HK-2 (cell line): ENCODE data around the gene CHAC1.

ENCODE experiments used
- DNase-seq: peaks from one replicate; pipeline ENCODE4 v3.0.0-alpha.2; 2018; ENCODE audit not compliant: unreplicated experiment

Gene CHAC1

DNA sequence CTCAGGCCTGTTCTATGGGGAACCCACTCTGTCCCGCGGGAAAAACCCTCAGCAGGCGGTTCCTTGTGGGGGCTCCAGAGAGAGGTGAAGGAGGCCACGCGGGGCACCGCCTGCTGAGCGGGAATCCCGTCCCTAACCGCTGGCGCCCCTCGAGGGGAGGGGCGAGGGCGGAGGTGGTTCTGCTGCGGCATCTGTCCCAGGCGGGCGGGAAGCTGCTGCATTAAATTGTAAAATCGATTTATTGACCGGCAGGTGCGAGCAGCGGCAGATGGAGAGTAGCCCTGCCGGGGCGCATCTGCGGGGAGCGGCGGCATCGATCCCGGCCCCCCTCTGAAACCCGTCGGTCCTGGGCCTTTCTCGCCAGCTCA lies 27.8 kb upstream of the CHAC1 start:
- DNase-seq = no peak

DNA sequence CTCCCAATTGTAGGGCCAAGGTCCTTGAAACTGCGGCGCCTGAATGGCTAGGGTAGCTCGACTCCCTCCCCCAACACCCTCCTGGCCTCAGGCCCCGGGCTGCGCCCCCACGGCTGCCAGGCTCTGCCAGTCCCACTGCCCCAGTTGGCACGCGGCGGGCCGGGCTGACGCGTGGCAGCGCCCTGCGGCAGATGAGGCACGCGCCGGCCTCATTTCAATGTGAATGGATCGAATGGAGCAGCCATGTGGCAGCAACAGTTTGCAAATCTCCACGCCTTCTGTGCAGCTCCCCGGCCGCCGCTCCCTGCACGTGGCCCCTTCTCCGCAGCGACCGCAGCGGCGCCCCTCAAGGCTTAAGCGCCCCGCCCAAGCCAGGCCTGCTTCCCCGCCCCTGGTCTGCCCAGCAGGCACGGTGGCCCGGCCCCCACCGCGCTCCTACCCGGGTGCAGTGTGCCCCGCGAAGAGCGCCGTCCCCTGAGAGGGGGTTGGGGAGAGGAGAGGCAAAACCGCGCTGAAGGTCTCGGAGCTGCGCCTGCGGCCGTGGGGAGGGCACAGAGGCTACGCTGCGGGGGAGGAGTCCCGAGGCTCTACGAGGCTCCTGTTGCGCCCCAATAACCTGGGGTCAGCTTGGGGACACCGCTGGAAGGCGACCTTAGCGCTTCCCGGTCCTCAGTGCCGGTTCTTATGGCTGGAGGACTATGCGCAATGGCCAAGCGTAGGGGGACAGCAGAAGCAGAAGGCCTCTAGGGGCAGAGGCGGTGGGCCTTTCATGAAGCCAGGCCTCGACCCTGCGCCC lies 27.2 kb upstream of the CHAC1 start:
- no peak for DNase-seq

DNA sequence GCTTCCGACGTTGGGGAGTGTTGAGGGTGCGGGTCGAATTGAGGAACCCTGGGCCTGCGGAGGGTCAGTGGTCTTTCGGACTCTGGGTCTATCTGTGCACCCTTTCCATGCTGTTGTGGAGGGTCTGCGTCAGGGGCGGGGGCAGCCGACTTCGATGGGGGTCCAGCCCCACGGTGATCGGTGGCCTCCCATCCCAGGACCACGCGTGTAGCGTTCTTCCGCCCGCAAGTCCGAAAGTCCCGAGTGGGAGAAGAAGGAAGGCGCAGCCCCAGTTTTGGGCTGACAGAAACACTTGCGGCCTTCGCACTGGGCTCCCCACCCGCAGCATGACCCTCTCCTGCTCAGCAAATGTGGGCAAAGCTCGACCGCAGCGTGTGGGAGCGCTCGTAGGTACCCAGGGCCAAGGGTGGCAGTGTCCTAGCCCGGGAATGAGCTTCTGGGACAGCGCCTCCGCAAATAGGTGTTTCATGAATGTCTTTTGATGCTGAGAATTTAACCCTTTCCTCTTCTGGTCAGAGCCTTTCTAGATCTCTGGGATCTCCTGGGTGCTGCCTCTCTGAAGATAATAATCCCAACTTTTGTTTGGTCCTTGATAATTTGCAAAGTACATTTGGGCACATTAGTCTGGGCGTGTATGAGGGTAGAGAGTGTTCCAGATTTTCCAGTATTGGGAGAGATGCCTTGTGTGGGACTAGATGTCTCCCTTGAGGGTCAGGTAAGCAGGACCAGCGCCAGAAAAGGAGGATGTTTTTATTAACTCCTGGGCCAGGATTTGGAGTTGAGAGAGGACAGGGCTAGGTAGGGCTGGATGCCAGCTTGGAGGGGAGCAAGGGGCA lies 26.4 kb upstream of the CHAC1 start:
- DNase-seq = no peak

DNA sequence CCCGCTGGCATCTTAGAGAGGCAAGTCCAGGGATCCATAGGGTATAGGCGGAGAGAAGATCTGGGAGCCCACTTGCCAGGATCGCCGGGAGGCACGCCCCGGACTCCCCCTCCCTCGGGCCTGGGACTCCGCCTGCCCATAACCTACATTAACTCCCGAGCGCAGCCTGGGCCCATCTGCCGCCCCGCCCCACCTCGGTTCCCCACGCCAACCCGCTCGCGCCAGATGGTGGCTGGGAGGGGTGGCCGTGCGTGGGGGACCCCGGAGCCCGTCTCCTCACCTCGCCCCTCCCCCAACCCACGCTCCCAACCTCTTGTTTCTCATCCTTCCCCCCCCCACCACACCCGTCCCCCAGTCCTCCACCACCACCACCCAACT lies 25.8 kb upstream of the CHAC1 start:
- no peak for DNase-seq

DNA sequence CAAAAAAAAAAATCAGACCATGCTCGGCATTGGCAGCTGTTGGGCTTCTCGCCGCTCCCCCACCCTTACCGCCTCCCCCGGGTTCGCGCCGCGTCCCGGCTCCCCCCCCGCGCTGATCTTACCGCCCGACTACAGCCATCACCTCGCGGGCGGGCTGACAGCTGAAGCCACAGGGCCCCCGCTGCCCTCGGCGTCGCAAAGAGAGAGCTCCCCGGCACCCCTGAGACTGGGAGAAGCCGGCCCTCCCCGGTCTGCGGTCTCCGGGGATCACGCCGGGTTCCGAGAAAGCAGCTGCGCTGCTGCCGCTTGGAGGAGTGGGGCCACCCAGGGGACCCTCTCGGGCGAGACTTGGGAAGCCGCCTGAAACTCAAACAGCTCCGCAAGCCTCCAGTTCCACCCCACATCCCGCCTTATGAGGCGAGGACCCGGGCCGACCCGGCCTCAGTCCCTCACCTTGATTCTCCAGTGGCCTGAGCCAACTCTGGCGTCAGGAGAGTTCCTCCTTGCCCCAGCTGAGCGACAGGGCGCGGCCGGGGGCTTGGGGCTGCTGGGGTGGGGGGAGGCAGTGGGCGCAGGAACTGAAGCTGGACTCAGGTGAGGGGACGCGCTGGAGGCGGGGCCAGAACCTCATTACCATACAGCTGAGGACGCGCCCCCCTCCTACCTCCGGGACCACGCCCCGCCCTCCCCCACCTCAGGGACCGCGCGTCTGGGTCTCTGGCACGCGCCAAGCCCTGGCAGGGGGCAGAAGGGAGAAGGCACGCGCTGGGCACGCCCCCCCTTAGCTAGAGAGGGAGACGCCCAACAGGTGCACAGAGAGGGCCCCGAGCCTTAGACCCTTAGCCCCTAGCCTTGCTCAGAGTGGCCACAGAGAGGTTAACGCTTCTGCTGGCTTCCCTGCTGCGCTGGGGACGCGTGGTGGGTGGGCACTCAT lies 25.1 kb upstream of the CHAC1 start:
- no peak for DNase-seq

DNA sequence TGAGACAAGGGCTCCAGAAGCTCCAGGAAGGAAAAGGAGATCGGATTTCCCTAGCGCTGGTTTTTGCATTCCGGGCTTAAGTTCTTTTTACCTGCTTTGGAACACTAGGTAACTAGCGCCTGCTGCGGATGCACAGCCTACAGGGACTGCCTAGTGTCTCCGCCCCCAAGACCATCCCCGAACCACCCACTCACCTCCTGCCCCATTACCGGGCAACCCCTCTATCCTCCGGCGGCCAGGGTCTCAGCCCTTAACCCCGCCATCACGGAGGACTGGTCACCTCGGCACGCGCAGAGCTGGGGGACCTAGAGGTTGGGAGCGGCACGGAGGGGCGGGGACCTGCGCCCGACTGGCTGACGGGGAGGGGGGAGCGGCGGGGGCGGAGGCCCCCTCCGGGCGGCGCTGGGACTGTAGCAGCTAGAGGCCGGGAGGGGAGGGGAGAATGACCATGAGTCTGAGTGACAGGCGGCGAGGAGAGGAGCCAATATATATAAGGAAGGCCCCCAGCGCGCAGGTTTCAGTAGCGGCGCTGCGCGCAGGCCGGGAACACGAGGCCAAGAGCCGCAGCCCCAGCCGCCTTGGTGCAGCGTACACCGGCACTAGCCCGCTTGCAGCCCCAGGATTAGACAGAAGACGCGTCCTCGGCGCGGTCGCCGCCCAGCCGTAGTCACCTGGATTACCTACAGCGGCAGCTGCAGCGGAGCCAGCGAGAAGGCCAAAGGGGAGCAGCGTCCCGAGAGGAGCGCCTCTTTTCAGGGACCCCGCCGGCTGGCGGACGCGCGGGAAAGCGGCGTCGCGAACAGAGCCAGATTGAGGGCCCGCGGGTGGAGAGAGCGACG lies 24.2 kb upstream of the CHAC1 start, which contains the start of gene DLL4:
Gene DLL4, plus strand, starts transcription at position 520 of the 839 bp plus-strand sequence. CDS start 329 bp downstream, outside the sequence.
- DNase-seq = peak; percentile 55

DNA sequence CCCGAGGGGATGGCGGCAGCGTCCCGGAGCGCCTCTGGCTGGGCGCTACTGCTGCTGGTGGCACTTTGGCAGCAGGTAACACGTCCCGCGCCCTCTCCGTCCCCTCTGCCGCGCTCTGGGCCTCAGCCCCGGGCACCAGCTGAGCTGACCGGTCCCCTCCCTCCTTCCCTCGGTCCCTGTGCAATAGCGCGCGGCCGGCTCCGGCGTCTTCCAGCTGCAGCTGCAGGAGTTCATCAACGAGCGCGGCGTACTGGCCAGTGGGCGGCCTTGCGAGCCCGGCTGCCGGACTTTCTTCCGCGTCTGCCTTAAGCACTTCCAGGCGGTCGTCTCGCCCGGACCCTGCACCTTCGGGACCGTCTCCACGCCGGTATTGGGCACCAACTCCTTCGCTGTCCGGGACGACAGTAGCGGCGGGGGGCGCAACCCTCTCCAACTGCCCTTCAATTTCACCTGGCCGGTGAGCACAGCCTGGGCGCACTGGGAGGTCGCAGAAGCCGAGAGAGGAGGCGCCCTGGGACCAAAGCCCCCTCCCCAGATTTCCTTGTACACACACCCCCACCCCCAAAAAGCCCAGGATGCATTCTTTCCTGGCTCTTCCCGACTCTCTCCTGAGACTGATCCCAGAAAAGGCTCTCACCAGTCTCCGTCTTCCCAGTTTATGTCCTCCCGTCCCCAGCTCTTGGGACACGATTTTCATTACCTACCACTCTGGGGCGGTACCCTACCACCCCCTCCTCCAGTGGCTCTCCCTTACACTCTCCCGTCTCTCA lies 23.4 kb upstream of the CHAC1 start:
- DNase-seq = peak; percentile 46

DNA sequence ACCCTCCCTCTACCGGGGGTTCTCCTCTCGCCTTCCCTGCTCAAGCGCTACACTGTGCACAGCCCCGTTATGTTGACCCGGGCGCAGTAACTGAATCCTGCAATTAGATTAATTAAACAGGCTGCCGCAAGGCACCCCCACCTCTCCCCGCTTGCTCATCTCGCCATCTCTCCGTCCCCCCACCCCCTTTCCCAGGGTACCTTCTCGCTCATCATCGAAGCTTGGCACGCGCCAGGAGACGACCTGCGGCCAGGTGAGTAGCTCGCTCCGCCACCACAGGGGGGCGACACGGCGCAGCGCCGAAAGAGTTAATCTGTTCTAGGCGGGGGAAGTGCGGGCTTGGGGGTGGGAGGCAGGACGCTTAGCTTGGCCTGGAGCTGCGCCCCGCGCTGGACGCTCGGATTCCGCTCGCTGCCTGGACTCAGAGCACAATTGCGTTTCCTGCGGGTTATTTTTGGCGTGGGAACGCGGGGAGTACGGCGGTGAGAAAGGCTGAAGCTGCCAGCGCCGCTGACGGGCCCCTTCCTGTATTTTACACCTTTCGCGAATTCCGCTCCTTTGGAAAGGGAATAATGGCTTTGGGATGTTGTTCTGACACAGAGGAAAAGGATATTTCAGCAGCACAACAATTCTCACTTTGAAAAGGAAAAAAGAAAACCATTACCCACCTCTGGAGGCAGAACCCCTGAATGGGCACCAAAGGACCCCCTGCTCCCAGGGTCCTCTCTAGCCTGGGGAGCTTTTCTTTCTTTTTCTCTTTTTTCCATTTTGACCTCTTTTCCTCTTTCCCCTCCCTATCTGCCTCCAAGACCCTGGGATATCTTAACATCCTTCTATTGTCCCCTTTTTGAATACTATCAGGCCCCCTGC lies 22.6 kb upstream of the CHAC1 start:
- DNase-seq = no peak

DNA sequence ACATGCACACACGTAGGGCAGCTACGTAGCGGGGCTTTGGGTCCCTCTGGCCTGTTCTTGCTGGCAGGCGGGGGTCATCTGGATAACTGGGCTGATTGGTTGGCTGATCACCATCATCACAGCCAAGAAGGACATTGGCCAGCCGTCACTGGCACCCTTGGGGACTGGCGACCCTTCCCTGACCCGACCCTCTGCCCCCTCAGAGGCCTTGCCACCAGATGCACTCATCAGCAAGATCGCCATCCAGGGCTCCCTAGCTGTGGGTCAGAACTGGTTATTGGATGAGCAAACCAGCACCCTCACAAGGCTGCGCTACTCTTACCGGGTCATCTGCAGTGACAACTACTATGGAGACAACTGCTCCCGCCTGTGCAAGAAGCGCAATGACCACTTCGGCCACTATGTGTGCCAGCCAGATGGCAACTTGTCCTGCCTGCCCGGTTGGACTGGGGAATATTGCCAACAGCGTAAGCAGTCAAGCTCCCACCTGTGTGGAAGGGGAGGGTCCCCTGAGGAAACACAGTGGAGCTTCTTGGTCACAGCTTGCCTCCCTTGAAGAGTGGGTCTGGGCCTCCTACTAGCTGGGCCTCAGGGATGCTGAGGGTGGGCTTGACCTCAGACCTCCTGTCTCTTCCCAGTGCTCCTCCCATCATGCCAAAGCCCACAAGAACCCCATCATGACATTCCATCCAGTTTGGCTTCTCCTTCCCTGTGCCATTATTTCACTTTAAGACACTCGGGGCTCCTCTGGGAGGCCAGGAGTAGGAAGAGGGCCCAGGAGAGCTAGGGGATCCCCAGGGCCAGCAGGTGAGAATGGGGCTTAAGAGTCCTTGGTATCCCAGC lies 21.8 kb upstream of the CHAC1 start:
- DNase-seq = no peak

DNA sequence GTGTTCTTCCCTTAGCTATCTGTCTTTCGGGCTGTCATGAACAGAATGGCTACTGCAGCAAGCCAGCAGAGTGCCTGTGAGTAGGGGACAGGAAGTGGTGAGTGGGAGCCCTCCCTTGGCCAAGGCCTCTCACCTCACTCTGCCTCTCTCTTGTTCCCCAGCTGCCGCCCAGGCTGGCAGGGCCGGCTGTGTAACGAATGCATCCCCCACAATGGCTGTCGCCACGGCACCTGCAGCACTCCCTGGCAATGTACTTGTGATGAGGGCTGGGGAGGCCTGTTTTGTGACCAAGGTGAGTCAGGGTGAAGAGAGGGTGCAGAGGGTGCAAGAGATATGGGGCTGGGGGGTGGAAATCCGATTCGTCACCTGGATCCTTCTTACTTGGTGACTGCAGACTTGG lies 21.1 kb upstream of the CHAC1 start:
- DNase-seq = no peak

DNA sequence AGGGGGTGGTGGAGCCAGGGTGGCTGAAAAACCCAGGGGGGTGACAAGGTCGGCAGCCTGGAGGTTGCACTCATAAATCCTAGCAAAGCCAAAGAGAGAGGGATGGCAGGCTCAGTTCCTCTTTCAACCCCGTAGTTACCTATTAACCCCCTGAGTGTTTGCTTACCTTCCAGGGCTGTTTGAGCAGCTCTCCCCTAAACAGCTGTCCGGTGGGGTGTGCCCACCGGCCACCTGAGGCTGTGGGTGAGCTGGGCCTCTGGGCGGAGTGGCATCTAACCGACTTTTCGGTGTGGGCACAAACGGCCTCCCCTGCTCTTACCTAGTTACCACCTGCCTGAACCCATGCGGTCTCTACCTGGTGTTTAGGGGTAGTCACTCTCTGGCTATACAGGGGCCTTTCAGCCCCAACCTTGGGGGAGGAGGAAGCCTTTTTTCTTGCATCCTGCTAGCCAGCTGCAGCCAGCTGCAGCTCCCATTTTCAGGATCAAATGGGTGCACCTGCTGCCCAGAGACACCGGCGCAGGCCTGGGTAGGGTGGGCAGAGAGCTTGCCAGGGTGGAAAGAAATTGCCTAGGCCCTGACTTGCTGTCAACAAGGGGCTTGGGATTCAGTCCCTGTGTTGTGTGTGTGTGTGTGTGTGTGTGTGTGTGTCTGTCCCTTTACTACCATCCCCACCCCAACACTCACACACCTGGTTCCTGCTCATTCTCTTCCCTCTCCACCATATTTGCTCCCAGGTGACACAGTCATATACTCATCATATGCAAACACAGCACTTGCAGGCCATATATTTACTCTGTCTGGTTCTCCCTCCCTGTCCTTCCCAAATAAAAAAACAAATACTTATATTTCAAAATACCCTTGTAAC lies 20.4 kb upstream of the CHAC1 start:
- no peak for DNase-seq

DNA sequence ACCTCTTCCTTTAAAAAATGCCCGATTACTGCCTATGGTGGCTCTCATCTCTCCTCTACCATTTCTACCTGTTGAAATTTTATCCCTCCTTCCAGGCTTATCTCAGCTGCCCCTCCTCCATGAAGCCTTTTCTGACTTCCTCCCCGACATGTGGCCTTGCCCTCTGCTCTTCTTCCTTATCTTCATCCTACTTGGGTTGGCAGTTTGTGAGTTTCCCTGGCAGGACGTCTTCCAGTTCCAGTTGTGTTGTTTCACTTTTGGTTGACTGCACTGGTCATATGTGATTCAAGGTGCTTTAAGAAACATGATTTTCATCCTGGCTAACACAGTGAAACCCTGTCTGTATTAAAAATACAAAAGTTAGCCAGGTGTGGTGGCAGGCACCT lies 19.8 kb upstream of the CHAC1 start:
- no peak for DNase-seq

DNA sequence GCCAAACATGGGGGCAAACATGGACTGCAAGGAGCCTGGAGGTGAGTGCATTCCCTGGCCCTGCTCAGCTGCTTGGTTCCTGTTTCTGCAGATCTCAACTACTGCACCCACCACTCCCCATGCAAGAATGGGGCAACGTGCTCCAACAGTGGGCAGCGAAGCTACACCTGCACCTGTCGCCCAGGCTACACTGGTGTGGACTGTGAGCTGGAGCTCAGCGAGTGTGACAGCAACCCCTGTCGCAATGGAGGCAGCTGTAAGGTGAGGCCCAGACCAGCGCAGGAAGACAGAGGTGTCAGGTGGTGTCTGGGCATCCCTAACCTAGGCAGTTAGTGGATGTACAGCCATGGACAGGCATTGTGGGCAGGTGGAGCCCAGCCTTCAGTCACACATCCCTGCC lies 18.8 kb upstream of the CHAC1 start:
- DNase-seq = no peak

DNA sequence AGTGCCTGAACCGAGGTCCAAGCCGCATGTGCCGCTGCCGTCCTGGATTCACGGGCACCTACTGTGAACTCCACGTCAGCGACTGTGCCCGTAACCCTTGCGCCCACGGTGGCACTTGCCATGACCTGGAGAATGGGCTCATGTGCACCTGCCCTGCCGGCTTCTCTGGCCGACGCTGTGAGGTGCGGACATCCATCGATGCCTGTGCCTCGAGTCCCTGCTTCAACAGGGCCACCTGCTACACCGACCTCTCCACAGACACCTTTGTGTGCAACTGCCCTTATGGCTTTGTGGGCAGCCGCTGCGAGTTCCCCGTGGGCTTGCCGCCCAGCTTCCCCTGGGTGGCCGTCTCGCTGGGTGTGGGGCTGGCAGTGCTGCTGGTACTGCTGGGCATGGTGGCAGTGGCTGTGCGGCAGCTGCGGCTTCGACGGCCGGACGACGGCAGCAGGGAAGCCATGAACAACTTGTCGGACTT lies 17.0 kb upstream of the CHAC1 start:
- DNase-seq = no peak

DNA sequence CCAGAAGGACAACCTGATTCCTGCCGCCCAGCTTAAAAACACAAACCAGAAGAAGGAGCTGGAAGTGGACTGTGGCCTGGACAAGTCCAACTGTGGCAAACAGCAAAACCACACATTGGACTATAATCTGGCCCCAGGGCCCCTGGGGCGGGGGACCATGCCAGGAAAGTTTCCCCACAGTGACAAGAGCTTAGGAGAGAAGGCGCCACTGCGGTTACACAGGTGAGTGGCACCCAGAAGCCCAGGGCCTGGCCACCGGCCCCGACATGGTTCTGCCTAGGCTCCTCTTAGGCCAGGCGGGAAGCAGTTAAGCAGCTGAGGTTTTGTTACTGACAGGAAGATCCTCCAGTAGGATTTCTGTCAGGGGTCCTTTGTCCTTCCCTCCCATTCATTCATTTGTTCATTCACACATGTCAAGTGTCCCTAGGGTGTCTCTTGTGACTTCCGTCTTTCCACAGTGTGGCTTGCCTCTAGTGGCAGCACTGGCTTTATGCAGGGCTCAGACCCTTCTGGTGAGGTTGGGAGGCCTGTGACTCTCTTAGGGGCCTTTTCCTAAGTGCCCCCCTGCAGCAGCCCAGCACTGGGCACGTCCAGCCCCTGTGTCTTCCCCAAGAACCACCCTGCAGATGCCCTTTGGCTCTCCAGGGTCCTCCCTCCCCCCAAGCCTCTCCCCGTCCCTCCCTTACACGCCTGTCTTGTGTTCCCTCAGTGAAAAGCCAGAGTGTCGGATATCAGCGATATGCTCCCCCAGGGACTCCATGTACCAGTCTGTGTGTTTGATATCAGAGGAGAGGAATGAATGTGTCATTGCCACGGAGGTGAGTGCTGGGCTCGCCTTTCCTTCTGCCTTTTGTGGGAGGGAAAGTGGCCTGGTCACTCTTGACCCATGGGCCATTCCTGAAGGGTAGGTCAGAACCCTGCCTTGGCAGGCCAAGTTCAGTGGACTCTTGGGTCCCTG lies 16.3 kb upstream of the CHAC1 start:
- DNase-seq = no peak
